ENCODE data around the gene VWA8. TPM values are rescaled to one million over a fixed set of nuclear protein-coding genes. Genes with fewer than 3 reads are reported as not detected.
A peak's percentile ranks its signal among the peaks of the same experiment; 100 is the strongest.

Gene VWA8
- total and polyA plus RNA-seq, 10 donors: 2.7 to 33.6 (median 18.3) TPM

GRCh38 chr13:41563984-41564365 lies 396.9 kb downstream of the VWA8 start:
- Histone ChIP-seq H3K27me3 (replicated peaks in 1 of 7) (no peaks in the 10 kb centered on the region), H3K27ac (no peak overlapping the region), H3K36me3 (peaks cover 0 to 22% (median 8%) of the 10 kb centered on the region in 6 donors), H3K4me3 (no peak overlapping the region), H3K4me1 (peaks cover 0 to 18% (median 4%) of the 10 kb centered on the region in 6 donors), H3K9me3 (no peaks in the 10 kb centered on the region)
- no peak for DNase-seq
- intact Hi-C loops (cut with DNase I; ENCODE audit: low total_unique reads): no loop called here
- 48 to 69% (median 62%) methylated on average over 2 of the region's 2 CpGs for WGBS, 5 donors
- no peak for TF ChIP-seq CTCF (IDR thresholded peaks at IDR 0.05 in 8 of 11, conservative IDR thresholded peaks at IDR 0.05 in 3 of 11)
- no peak for TF ChIP-seq POLR2A (IDR thresholded peaks at IDR 0.05)
- no peak for TF ChIP-seq POLR2AphosphoS5 (IDR thresholded peaks at IDR 0.05)

- H3K27ac ChIP-seq: peak overlapping the region in 3 of 8 donors; percentile 15 to 69 (median 36)
Observed at GRCh38 chr13:41563341-41563983, 397.4 kb downstream of the VWA8 start.

GRCh38 chr13:41562541-41563178 lies 398.2 kb downstream of the VWA8 start:
- WGBS, 5 donors: 79 to 92% (median 85%) methylated on average over 6 of the region's 6 CpGs

More at GRCh38 chr13:41563341-41563983, 397.4 kb downstream of the VWA8 start:
- DNase-seq: no peak
- no peaks in the 10 kb centered on the region for H3K27me3 ChIP-seq (replicated peaks in 1 of 7)
- WGBS, 5 donors: 72 to 78% (median 72%) methylated on average over 7 of the region's 7 CpGs
- H3K36me3 ChIP-seq: peaks cover 0 to 20% (median 8%) of the 10 kb centered on the region in 6 donors
- TF ChIP-seq CTCF (IDR thresholded peaks at IDR 0.05 in 8 of 11, conservative IDR thresholded peaks at IDR 0.05 in 3 of 11): no peak
- TF ChIP-seq POLR2A (IDR thresholded peaks at IDR 0.05): no peak
- TF ChIP-seq POLR2AphosphoS5 (IDR thresholded peaks at IDR 0.05): no peak
- no peaks in the 10 kb centered on the region for H3K9me3 ChIP-seq
- H3K4me3 ChIP-seq: no peak overlapping the region
- intact Hi-C loops (cut with DNase I; ENCODE audit: low total_unique reads): no loop called here
- H3K4me1 ChIP-seq: peaks cover 0 to 18% (median 4%) of the 10 kb centered on the region in 6 donors

More at GRCh38 chr13:41562541-41563178, 398.2 kb downstream of the VWA8 start:
- Histone ChIP-seq H3K27me3 (replicated peaks in 1 of 7) (no peaks in the 10 kb centered on the region), H3K4me1 (peaks cover 0 to 18% (median 4%) of the 10 kb centered on the region in 6 donors), H3K36me3 (peaks cover 0 to 15% (median 7%) of the 10 kb centered on the region in 6 donors), H3K9me3 (no peaks in the 10 kb centered on the region), H3K4me3 (no peak overlapping the region), H3K27ac (peak overlapping the region in 4 of 8 donors; percentile 15 to 69 (median 44))
- intact Hi-C loops (cut with DNase I; ENCODE audit: low total_unique reads): no loop called here
- no peak for DNase-seq
- TF ChIP-seq POLR2A (IDR thresholded peaks at IDR 0.05): no peak
- TF ChIP-seq POLR2AphosphoS5 (IDR thresholded peaks at IDR 0.05): no peak
- TF ChIP-seq CTCF (IDR thresholded peaks at IDR 0.05 in 8 of 11, conservative IDR thresholded peaks at IDR 0.05 in 3 of 11): no peak
